ENCODE measurements around the gene KLHL5.
A peak's percentile ranks its signal among the peaks of the same experiment; 100 is the strongest.
"Not testable (repeated sequence)": the region's sequence is repeated elsewhere in the genome, so short reads cannot be mapped to it uniquely, and the experiment has no call there.

KLHL5 gene

DNA sequence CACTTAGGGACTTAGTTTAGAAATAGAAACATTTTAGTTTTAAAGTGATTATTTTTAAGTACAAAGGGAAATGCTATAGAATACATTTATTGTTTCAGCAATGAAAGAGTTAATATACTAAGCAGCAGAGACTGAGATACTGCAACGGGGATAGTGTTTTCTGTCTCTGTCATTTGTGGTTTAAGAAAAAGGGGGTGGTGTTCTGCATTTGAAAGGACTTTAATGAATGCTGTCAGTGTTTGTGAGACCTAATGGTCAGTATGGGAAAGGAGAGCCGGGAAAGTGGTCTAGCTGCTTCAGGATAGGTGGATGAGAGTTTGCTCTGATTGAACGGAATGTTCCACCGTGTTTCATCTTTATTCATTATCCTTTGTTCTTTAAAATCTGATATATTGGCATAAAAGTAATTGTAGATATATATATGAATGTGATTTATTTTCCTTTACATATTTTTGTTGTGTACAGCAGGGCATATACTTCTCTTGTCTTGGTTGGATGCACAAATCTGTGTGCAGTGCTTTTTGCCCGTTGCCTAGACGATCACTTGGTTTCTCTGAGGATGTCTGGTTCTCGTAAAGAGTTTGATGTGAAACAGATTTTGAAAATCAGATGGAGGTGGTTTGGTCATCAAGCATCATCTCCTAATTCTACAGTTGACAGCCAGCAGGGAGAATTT lies at the start of gene KLHL5:
Gene KLHL5, plus strand, starts transcription at position 139 of the 676 bp plus-strand sequence. Its CDS starts 421 bp downstream, at position 560.
- peak; percentile 23 for DNase-seq

GRCh38 chr4:39014028-39014427 lies 48.0 kb upstream of the KLHL5 start:
- no peak for DNase-seq

- DNase-seq, result no peak
These were observed 41.9 kb upstream of the KLHL5 start for GRCh38 chr4:39020130-39020529.

DNA sequence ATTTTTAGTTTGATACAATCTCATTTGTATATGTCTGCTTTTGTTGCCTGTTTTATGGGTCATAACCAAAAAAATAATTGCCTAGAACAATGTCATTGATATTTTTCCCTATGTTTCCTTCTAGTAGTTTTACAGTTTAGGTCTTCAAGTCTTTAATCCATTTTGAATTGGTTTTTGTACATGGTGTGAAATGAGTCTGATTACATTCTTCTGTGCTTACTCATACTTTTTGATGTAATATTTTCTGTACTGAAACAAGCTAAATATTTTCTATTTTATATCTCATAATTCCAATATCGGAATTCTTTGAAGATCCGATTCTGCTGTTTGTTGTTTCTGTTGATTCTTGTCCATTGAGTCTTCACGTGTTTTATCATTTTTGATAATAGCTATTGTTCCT lies 40.4 kb upstream of the KLHL5 start:
- no peak for DNase-seq

DNA sequence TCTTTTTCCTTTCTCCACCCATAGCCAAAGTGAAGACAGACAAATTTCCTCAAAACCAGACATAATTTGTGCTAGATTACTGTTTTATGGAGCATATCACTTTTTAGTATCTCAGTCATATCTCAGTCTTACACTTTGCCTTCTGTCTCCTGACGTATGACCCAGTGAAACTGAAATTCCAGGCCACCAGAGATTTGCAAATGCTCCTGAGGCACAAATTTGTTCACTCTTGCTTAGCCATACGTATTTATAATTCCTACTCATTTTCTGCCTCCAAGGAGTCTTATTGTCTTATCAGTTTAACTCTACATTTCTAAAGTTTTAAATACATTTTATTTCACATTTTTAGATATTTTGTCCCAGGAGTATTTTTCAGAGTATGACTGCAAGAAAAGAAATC lies 39.8 kb upstream of the KLHL5 start:
- DNase-seq, result no peak

GRCh38 chr4:39023059-39023458 lies 39.0 kb upstream of the KLHL5 start:
- DNase-seq, result no peak

DNA sequence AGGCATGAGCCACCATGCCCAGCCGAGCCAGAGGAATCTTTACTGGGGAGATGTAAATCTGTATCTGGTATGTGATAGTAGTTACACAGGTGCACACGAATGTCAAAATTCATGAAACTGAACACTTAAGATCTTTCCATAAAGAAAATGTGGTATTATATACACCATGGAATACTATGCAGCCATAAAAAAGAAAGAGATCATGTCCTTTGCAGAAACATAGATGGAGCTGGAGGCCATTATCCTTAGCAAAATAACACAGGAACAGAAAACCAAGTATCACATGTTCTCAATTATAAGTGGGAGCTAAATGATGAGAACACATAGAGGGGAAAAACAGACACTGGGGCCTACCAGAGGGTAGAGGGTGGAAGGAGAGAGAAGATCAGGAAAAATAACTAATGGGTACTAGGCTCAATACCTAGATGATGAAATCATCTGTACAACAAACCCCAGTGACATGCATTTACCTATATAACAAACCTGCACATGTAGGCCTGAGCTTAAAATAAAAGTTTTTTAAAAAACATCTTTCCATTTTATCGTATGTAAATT lies 37.6 kb upstream of the KLHL5 start:
- no peak for DNase-seq

DNA sequence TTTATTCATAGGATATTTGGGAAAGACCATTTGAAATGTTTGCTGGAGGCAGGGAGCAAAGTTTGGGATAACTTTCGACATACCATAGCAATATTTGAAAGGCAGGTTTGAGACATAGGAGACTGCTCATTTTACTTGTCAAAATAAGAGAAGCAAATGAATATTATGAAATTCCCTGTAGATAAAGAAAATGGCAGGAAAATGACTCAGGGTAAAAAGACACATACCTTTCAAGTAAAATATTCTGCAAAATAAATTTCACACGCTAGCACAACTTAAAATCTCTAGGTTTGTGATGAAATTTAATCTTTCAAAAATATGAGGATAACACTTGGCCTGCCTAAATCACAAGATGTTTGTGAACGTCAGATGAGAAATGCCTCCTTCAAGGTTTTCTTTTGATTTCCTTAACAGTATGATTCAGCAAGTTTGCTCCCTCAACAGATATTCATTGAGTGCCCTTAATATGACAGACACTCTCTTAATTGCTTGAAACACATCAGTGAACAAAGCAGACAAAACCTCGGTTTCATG lies 36.4 kb upstream of the KLHL5 start:
- DNase-seq, result peak; percentile 22

DNA sequence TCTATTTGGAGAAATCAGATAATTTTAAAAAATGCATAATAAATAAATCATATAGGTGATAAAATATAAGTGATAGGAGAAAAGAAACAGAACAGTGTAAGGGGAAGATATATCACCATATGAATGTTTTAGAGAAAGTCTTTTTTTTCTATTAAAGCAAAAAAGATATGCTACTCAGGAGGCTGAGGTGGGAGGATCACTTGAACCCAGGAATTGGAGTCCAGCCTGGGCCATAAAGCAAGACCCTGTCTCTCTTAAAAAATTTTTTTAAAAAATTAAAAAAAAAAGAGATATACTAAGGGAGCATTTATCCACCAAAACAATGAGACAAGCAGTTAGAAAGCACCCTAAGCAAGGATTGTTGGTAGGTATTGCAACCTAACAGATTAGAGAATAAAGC lies 35.9 kb upstream of the KLHL5 start:
- DNase-seq, result no peak

DNA sequence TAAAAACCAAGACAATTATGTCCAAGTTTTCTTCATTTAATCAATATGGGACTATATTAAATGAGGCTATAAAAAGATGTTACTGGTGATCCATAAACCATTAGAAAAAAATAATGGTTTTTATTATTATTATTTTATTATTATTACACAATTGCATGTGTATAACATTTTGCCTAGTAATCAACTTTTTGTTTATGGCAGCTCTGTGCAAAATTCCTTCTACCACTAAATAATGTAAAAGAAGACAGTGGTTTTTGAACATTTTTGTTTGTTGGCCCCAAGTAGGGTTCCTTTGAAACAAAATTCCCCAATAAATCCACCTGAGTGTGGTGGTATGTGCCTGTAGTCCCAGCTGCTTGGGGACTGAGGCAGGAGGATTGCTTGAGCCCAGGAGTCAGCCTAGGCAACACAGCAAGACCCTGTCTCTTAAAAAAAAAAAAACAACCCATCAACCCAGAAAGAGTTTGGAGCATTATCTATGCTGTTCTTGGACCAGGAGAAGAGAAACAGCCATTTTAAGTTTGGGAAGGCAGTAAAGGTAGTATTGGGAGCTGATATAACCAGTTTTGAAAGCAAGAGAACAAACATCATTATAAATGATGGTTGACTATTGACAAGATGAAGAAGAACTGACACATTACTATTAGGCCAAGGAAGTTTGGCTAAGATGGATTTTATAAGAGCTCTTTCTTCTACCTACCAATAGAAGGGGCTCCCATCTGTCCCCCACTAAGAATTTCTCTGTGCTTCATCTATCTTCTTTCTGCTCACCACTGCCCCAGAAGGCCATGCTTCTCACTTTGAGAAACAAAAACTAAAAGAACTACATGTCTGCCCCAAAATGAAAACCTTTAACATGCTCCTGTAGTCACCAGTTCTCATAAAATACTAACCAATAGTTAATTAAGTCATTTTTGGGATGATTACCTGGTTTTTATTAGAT lies 32.0 kb upstream of the KLHL5 start:
- no peak for DNase-seq

GRCh38 chr4:39030725-39031124 lies 31.3 kb upstream of the KLHL5 start:
- no peak for DNase-seq

GRCh38 chr4:39031590-39032020 lies 30.4 kb upstream of the KLHL5 start:
- not testable (repeated sequence) for DNase-seq

DNA sequence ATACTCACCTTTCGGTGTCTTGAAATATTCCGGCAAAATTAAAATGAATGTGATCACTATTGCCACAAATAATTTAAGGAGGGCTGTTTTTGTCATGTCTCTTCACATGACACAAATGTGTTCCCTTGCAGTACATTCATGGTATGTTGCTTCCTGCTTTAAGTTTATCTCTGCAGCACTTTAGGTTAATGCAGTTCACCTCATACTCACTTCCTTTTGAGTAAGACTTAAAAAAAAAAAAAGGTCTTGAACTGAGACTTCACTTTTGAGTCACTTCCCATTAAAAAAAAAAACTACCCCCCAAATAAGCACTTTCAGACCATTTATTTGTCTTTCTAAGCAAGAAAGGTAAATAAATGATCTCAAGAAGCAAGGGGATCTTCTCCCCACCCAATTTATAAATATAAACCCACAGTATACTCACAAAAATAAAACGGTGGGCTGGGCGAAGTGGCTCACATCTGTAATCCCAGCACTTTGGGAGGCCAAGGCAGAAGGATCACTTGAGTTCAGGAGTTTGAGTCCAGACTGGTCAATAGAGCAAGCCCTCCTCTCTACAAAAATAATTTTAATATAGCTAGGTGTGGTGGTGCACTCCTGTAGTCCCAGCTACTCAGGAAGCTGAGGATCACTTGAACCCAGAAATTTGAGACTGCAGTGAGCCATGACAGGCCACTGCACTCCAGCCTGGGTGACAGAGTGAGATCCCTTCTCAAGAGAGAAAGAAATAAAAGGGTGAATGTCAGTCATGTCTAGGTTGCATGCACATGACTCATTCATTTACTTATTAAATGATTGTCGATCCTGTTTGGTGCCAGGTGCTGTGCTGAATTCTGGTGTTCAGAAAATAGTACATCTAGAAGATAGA lies 29.6 kb upstream of the KLHL5 start, which contains the start of gene TMEM156:
Gene TMEM156, minus strand, starts transcription at position 192 of the 868 bp plus-strand sequence. Its CDS starts 96 bp downstream, at position 96.
- peak; percentile 25 for DNase-seq

- DNase-seq, result no peak
These were observed 25.9 kb upstream of the KLHL5 start for GRCh38 chr4:39036172-39036571.

- peak; percentile 35 for DNase-seq
These were observed 24.6 kb upstream of the KLHL5 start for GRCh38 chr4:39037491-39037825.

DNA sequence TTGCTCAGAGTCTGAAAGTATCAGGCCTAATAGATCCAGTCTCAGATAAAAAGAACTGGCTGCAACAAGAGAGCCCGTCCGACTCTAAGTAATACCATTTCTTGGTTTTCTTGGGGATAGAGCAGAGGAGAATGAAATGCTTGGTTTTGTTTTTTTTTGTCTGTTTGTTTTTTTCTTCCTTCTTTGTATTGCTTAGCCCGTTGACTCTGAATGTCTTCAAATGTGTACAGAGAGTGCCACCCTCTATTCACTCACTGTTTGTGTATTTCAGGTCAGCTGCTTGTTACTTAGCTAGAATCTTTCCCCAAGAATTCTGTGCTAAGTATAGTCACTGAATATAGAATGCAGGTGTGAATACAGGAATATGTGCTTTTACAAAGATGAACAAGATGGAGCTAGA lies 24.1 kb upstream of the KLHL5 start:
- no peak for DNase-seq

DNA sequence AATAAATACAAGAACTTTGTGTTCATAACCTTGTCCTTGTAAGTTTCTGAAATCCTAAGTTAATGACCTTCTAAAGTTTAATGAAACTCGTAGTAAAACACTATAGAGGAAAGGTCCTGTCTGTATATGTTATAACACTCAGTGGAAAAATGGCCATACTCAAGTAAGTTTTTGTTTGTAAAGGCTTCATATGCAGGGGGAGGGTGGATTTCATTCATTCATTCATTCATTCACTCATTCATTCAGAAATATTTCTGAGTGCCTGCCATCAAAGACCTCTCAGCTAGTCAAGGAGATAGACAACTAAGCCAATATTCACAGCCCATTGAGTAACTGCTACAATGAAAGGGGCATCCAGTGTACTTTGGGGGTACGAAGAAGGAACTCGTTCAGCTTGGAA lies 22.9 kb upstream of the KLHL5 start:
- no peak for DNase-seq

GRCh38 chr4:39042366-39042765 lies 19.7 kb upstream of the KLHL5 start:
- DNase-seq, result no peak

DNA sequence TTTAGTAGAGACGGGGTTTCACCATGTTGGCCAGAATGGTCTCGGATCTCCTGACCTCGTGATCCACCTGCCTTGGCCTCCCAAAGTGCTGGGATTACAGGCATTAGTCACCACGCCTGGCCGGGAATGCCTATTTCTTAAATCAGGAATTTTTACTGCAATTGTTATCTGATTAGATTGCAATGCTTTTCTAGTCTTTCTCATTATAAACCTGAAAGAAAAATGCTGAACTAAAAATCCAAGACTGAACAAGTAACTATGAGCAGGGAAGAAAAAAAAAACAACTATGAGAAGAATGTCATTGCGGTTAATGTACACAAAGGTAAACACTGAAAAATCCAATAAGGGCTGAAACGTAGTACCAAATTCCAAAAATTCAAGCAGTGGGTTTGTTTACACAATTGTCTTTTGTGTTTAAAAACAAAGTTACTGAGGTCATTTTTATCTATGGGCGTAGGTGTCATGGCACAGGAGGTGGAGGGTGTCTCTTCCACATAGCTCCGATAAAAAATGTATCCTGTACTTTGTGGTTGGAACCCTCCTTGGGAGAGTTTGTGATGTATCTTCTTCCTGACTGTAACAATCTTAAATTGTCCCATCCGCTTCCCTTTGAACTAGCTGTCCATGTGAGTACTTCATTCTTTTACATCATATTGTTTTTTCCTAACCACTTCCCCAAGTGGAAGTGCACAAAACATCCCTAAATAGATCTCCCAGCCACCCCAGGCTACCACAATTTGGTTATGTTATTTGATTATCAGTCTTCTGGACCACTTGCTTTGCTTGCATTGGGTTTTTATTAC lies 18.8 kb upstream of the KLHL5 start:
- DNase-seq, result peak; percentile 24

GRCh38 chr4:39043861-39044363 lies 18.1 kb upstream of the KLHL5 start:
- peak; percentile 27 for DNase-seq

GRCh38 chr4:39044364-39044955 lies 17.6 kb upstream of the KLHL5 start:
- DNase-seq, result peak; percentile 87
